ENCODE data around the gene CYB5A.

The CYB5A gene

GRCh38 chr18:74243127-74243526 lies 48.6 kb downstream of the CYB5A start:
- no peak for DNase-seq

GRCh38 chr18:74242438-74243096 lies 49.2 kb downstream of the CYB5A start:
- no peak for DNase-seq

GRCh38 chr18:74241970-74242369 lies 49.8 kb downstream of the CYB5A start:
- DNase-seq = no peak

- DNase-seq = no peak
Measured at GRCh38 chr18:74241426-74241825, 50.3 kb downstream of the CYB5A start.

GRCh38 chr18:74239567-74239966 lies 52.2 kb downstream of the CYB5A start:
- DNase-seq = no peak

GRCh38 chr18:74234326-74235171 lies 57.2 kb downstream of the CYB5A start:
- no peak for DNase-seq

- DNase-seq = no peak
Measured at GRCh38 chr18:74233933-74234325, 57.8 kb downstream of the CYB5A start.

GRCh38 chr18:74230922-74231714 lies 60.6 kb downstream of the CYB5A start:
- DNase-seq = no peak

GRCh38 chr18:74229891-74230290 lies 61.9 kb downstream of the CYB5A start:
- DNase-seq = no peak

GRCh38 chr18:74229005-74229404 lies 62.8 kb downstream of the CYB5A start:
- no peak for DNase-seq

GRCh38 chr18:74228312-74228711 lies 63.5 kb downstream of the CYB5A start:
- no peak for DNase-seq

- no peak for DNase-seq
Measured at GRCh38 chr18:74226666-74227065, 65.1 kb downstream of the CYB5A start.

- DNase-seq = no peak
Measured at GRCh38 chr18:74226156-74226555, 65.6 kb downstream of the CYB5A start.

GRCh38 chr18:74225193-74225840 lies 66.4 kb downstream of the CYB5A start:
- DNase-seq = no peak

GRCh38 chr18:74222710-74223494 lies 68.9 kb downstream of the CYB5A start:
- DNase-seq = no peak

GRCh38 chr18:74221081-74221480 lies 70.7 kb downstream of the CYB5A start:
- no peak for DNase-seq

GRCh38 chr18:74219056-74219455 lies 72.7 kb downstream of the CYB5A start:
- no peak for DNase-seq

- no peak for DNase-seq
Measured at GRCh38 chr18:74217476-74218143, 74.2 kb downstream of the CYB5A start.

GRCh38 chr18:74216661-74217110 lies 75.1 kb downstream of the CYB5A start:
- no peak for DNase-seq

GRCh38 chr18:74215863-74216262 lies 75.9 kb downstream of the CYB5A start:
- DNase-seq = no peak

- DNase-seq = no peak
Measured at GRCh38 chr18:74213429-74213828, 78.3 kb downstream of the CYB5A start.

Data from T-helper 1 cell (primary cell).